WTC11 (cell line): ENCODE results near the gene CHSY3. TPM values are rescaled to one million over a fixed set of nuclear protein-coding genes. Genes with fewer than 3 reads are reported as not detected.

Experiments
- ATAC-seq: fragments of 200-7000 bp; cut with Tn5 transposase; 2 replicates; pipeline ENCODE4 v1.10.0; 2021; ENCODE audit warnings: mild to moderate bottlenecking, moderate library complexity
- CTCF ChIA-PET: fragments of 300-600 bp; sonication (Branson Sonifier 250); formaldehyde crosslinking; loops from one replicate; lab custom pipeline; 2021; ENCODE audit warnings: antibody characterized with exemption; lab: Charles Lee
- POLR2A ChIA-PET: fragments of 350-600 bp; sonication (Branson Sonifier 250); formaldehyde crosslinking; loops from one replicate; lab custom pipeline; 2021; ENCODE audit warnings: antibody characterized with exemption; lab: Charles Lee
- DNase-seq: peaks from one replicate; pipeline ENCODE4 v3.0.0; 2021; ENCODE audit warnings: low spot score
- H3K27ac Mint-ChIP-seq: 2 replicates; pipeline ENCODE4 v1.8.0; 2021; ENCODE audit warnings: mixed read lengths
- H3K27me3 Mint-ChIP-seq: 2 replicates; pipeline ENCODE4 v1.8.0; 2021; ENCODE audit warnings: low read depth, mild to moderate bottlenecking, moderate library complexity, mixed read lengths
- H3K36me3 Mint-ChIP-seq: 2 replicates; pipeline ENCODE4 v1.8.0; 2021; ENCODE audit warnings: mixed read lengths
- H3K4me1 Mint-ChIP-seq: 2 replicates; pipeline ENCODE4 v1.8.0; 2022; ENCODE audit warnings: mixed read lengths
- H3K4me3 Mint-ChIP-seq: 2 replicates; pipeline ENCODE4 v1.8.0; 2021; ENCODE audit warnings: mild to moderate bottlenecking, moderate library complexity, mixed read lengths
- H3K9me3 Mint-ChIP-seq: 2 replicates; pipeline ENCODE4 v1.8.0; 2021; ENCODE audit warnings: mixed read lengths
- ELF4 ChIP-seq: sonication (generic); formaldehyde crosslinking; IDR thresholded peaks from 2 replicates; pipeline ENCODE4 v1.8.1; 2022; ENCODE audit warnings: low read depth, mild to moderate bottlenecking, moderate library complexity, missing genetic modification reagents
- EMX1 ChIP-seq: fragments of 250-450 bp; sonication (Bioruptor Pico); IDR thresholded peaks from 2 replicates; pipeline ENCODE4 v1.8.0; 2021; ENCODE audit warnings: mild to moderate bottlenecking
- FOXP1 ChIP-seq: sonication (generic); formaldehyde crosslinking; IDR thresholded peaks from 2 replicates; pipeline ENCODE4 v1.8.0; 2022; ENCODE audit warnings: missing genetic modification reagents, mild to moderate bottlenecking, moderate library complexity, borderline replicate concordance
- GABPB1 ChIP-seq: sonication (generic); formaldehyde crosslinking; IDR thresholded peaks from 2 replicates; pipeline ENCODE4 v1.8.1; 2023; ENCODE audit warnings: mild to moderate bottlenecking, missing genetic modification reagents
- IRF2 ChIP-seq: sonication (generic); formaldehyde crosslinking; IDR thresholded peaks from 2 replicates; pipeline ENCODE4 v1.8.0; 2022; ENCODE audit warnings: low read depth, missing genetic modification reagents, borderline replicate concordance
- JUN ChIP-seq: sonication (generic); formaldehyde crosslinking; IDR thresholded peaks from 2 replicates; pipeline ENCODE4 v1.8.0; 2023; ENCODE audit warnings: mild to moderate bottlenecking, missing genetic modification reagents
- MXD4 ChIP-seq: fragments of 250-450 bp; sonication (Bioruptor Pico); IDR thresholded peaks from 2 replicates; pipeline ENCODE4 v1.8.0; 2021; ENCODE audit warnings: mild to moderate bottlenecking, moderate library complexity, borderline replicate concordance
- MYBL2 ChIP-seq: sonication (generic); formaldehyde crosslinking; IDR thresholded peaks from 2 replicates; pipeline ENCODE4 v1.8.1; 2023; ENCODE audit warnings: mild to moderate bottlenecking, moderate library complexity, missing genetic modification reagents
- NR2C2 ChIP-seq: sonication (generic); formaldehyde crosslinking; IDR thresholded peaks from 2 replicates; pipeline ENCODE4 v1.8.0; 2022; ENCODE audit warnings: mild to moderate bottlenecking, missing genetic modification reagents
- NR3C1 ChIP-seq: sonication (generic); formaldehyde crosslinking; conservative IDR thresholded peaks from 2 replicates; pipeline ENCODE4 v1.8.1; 2023; ENCODE audit warnings: low read depth, mild to moderate bottlenecking, missing genetic modification reagents
- PRRX2 ChIP-seq: fragments of 250-450 bp; sonication (Bioruptor Pico); IDR thresholded peaks from 2 replicates; pipeline ENCODE4 v1.8.0; 2021; ENCODE audit warnings: mild to moderate bottlenecking
- RELA ChIP-seq: sonication (generic); formaldehyde crosslinking; IDR thresholded peaks from 2 replicates; pipeline ENCODE4 v1.8.1; 2022; ENCODE audit warnings: missing genetic modification reagents, mild to moderate bottlenecking, borderline replicate concordance
- SMAD4 ChIP-seq: sonication (generic); formaldehyde crosslinking; IDR thresholded peaks from 2 replicates; pipeline ENCODE4 v1.8.0; 2022; ENCODE audit warnings: mild to moderate bottlenecking, missing genetic modification reagents
- SP1 ChIP-seq: sonication (generic); formaldehyde crosslinking; conservative IDR thresholded peaks from 2 replicates; pipeline ENCODE4 v1.8.1; 2022; ENCODE audit warnings: missing genetic modification reagents
- TP53 ChIP-seq: sonication (generic); formaldehyde crosslinking; IDR thresholded peaks from 2 replicates; pipeline ENCODE4 v1.8.1; 2023; ENCODE audit warnings: mild to moderate bottlenecking, missing genetic modification reagents
- ZBTB21 ChIP-seq: sonication (generic); formaldehyde crosslinking; IDR thresholded peaks from 2 replicates; pipeline ENCODE4 v1.8.1; 2023; ENCODE audit warnings: mild to moderate bottlenecking, missing genetic modification reagents, borderline replicate concordance
- ZNF232 ChIP-seq: sonication (generic); formaldehyde crosslinking; IDR thresholded peaks from 2 replicates; pipeline ENCODE4 v1.8.0; 2022; ENCODE audit warnings: mild to moderate bottlenecking, missing genetic modification reagents
- total RNA-seq: library from RNA; stranded (reverse); gene quantifications from 3 replicates; pipeline ENCODE4 v1.2.3, GENCODE V29; 2021
- TF ChIP-seq, protein P1 (sequence below): sonication (generic); formaldehyde crosslinking; IDR thresholded peaks from 2 replicates; pipeline ENCODE4 v1.8.1; 2022; ENCODE audit warnings: mild to moderate bottlenecking, moderate library complexity, missing genetic modification reagents
- TF ChIP-seq, protein P2 (sequence below): sonication (generic); formaldehyde crosslinking; IDR thresholded peaks from 2 replicates; pipeline ENCODE4 v1.8.0; 2022; ENCODE audit warnings: mild to moderate bottlenecking, missing genetic modification reagents
- TF ChIP-seq, protein P3 (sequence below): fragments of 250-450 bp; sonication (Bioruptor Pico); conservative IDR thresholded peaks from 2 replicates; pipeline ENCODE4 v1.9.0; 2021; ENCODE audit warnings: mild to moderate bottlenecking
- TF ChIP-seq, protein P4 (sequence below): sonication (generic); formaldehyde crosslinking; conservative IDR thresholded peaks from 2 replicates; pipeline ENCODE4 v1.8.1; 2022; ENCODE audit warnings: mild to moderate bottlenecking, missing genetic modification reagents
- TF ChIP-seq, protein P5 (sequence below): sonication (generic); formaldehyde crosslinking; IDR thresholded peaks from 2 replicates; pipeline ENCODE4 v1.8.1; 2023; ENCODE audit warnings: mild to moderate bottlenecking, moderate library complexity, missing genetic modification reagents
- TF ChIP-seq, protein P6 (sequence below): sonication (generic); formaldehyde crosslinking; IDR thresholded peaks from 2 replicates; pipeline ENCODE4 v1.8.1; 2022; ENCODE audit warnings: missing genetic modification reagents, borderline replicate concordance
- TF ChIP-seq, protein P7 (sequence below): sonication (generic); formaldehyde crosslinking; IDR thresholded peaks from 2 replicates; pipeline ENCODE4 v1.8.1; 2023; ENCODE audit warnings: mild to moderate bottlenecking, missing genetic modification reagents, moderate library complexity

Gene CHSY3
- total RNA-seq, 1 experiment from 2014 or later: 0.98 TPM

DNA sequence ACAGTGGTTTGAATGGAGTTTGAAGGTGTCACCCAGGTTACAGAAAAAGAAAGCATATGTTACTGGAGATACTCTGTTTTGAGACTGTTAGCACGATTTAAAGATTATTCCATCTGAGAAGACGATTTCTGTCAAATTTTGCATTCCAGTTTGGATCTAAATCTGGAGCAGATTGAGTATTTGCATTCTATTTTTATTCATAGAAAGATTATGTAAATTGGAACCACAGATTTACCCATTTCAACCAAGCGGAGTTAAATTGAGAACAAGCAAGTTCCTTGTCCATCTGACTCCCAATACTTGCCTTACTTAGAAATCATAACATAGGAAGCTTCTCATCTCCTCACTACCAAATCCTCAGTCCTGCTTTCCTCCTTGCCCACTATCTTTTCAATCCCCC lies 255.7 kb downstream of the CHSY3 start:
- no peak for TF ChIP-seq NR2C2 (CRISPR knock-in tag)
- TF ChIP-seq, protein P1, sequence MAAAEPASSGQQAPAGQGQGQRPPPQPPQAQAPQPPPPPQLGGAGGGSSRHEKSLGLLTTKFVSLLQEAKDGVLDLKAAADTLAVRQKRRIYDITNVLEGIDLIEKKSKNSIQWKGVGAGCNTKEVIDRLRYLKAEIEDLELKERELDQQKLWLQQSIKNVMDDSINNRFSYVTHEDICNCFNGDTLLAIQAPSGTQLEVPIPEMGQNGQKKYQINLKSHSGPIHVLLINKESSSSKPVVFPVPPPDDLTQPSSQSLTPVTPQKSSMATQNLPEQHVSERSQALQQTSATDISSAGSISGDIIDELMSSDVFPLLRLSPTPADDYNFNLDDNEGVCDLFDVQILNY (CRISPR knock-in tag): no peak
- no peak for TF ChIP-seq FOXP1 (CRISPR knock-in tag)
- TF ChIP-seq SMAD4: no peak
- no peak for TF ChIP-seq GABPB1 (CRISPR knock-in tag)
- no peak for TF ChIP-seq NR3C1 (CRISPR knock-in tag)
- no peak for TF ChIP-seq MYBL2
- no peak for TF ChIP-seq RELA (CRISPR knock-in tag)
- TF ChIP-seq, protein P2, sequence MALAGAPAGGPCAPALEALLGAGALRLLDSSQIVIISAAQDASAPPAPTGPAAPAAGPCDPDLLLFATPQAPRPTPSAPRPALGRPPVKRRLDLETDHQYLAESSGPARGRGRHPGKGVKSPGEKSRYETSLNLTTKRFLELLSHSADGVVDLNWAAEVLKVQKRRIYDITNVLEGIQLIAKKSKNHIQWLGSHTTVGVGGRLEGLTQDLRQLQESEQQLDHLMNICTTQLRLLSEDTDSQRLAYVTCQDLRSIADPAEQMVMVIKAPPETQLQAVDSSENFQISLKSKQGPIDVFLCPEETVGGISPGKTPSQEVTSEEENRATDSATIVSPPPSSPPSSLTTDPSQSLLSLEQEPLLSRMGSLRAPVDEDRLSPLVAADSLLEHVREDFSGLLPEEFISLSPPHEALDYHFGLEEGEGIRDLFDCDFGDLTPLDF (CRISPR knock-in tag): no peak
- TF ChIP-seq, protein P3, sequence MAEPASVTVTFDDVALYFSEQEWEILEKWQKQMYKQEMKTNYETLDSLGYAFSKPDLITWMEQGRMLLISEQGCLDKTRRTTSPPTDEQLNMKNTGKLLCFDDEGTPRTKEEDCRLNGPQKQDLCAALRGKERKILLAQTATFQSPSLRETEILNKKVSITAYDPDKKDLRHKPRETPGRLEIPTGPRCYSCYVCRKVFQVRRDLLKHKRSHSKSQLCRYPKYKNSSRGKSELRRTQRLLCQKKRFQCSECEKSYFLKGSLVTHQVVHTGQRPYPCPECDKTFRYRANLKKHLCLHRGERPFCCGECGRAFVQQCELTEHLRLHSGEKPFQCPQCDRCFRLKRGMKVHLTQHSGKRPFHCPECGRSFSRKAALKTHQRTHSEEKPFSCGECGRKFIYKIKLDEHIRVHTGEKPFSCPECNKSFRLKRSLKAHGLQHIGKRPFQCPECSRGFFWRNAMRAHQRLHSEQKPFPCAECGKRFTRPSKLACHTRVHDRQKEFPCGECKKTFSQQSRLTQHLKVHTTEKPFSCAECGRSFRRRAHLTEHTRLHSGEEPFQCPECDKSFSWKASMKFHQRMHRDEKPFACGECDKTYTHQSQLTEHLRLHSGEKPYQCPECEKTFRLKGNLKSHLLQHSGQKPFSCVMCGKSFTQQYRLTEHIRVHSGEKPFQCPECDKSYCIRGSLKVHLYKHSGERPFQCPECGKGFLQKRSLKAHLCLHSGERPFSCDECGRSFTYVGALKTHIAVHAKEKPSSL (CRISPR knock-in tag): no peak
- TF ChIP-seq ZBTB21 (CRISPR knock-in tag): no peak
- TF ChIP-seq, protein P4, sequence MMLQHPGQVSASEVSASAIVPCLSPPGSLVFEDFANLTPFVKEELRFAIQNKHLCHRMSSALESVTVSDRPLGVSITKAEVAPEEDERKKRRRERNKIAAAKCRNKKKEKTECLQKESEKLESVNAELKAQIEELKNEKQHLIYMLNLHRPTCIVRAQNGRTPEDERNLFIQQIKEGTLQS (CRISPR knock-in tag): no peak
- TF ChIP-seq, protein P5, sequence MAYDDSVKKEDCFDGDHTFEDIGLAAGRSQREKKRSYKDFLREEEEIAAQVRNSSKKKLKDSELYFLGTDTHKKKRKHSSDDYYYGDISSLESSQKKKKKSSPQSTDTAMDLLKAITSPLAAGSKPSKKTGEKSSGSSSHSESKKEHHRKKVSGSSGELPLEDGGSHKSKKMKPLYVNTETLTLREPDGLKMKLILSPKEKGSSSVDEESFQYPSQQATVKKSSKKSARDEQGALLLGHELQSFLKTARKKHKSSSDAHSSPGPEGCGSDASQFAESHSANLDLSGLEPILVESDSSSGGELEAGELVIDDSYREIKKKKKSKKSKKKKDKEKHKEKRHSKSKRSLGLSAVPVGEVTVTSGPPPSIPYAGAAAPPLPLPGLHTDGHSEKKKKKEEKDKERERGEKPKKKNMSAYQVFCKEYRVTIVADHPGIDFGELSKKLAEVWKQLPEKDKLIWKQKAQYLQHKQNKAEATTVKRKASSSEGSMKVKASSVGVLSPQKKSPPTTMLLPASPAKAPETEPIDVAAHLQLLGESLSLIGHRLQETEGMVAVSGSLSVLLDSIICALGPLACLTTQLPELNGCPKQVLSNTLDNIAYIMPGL (CRISPR knock-in tag): no peak
- no peak for TF ChIP-seq EMX1 (CRISPR knock-in tag)
- no peak for TF ChIP-seq PRRX2 (CRISPR knock-in tag)
- TF ChIP-seq ELF4 (CRISPR knock-in tag): no peak
- no peak for TF ChIP-seq IRF2 (CRISPR knock-in tag)
- no peak for TF ChIP-seq ZNF232 (CRISPR knock-in tag)
- ChIA-PET CTCF (no interaction called here), POLR2A (no interaction called here)
- ATAC-seq (no peak), DNase-seq (no peak)
- Mint-ChIP-seq H3K9me3 (no peaks in the 10 kb centered on the region), H3K4me1 (peaks cover 51% of the 10 kb centered on the region), H3K4me3 (no peak overlapping the region), H3K27ac (no peak overlapping the region), H3K36me3 (peaks cover 4% of the 10 kb centered on the region; the same call in 1 of the 2 replicates), H3K27me3 (peaks cover 42% of the 10 kb centered on the region)

DNA sequence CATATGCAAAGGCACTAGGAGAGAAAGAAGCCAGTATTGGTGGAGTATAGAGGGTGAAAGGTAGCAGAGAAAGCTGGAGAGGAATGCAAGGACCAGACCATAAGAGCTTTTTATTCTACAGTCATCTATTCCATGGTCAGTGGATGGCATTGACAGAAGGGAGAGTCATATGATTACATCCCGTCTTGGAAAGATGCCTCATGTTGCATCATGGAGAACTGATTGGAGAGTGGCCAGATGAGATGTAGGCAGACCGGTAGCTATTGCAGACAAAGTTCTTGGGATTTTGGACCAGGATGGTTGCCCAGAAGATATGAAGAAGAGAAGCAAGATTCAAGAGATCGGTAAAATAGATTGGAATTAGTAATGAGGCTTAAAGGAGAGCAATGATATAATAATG lies 260.7 kb downstream of the CHSY3 start:
- Mint-ChIP-seq H3K27me3 (peaks cover 68% of the 10 kb centered on the region), H3K9me3 (no peaks in the 10 kb centered on the region)
- ChIA-PET POLR2A (no interaction called here), CTCF (interaction anchor here (1.5 kb wide), 1 partner anchor 23 kb away, joined by 5 read pairs; no protein-coding TSS in a partner anchor)
- no peak for ATAC-seq
- TF ChIP-seq MXD4 (no peak), MYBL2 (no peak), TP53 (CRISPR knock-in tag) (no peak), JUN (CRISPR knock-in tag) (no peak), SP1 (CRISPR knock-in tag) (no peak), NR2C2 (CRISPR knock-in tag) (no peak)
- TF ChIP-seq, protein P6, sequence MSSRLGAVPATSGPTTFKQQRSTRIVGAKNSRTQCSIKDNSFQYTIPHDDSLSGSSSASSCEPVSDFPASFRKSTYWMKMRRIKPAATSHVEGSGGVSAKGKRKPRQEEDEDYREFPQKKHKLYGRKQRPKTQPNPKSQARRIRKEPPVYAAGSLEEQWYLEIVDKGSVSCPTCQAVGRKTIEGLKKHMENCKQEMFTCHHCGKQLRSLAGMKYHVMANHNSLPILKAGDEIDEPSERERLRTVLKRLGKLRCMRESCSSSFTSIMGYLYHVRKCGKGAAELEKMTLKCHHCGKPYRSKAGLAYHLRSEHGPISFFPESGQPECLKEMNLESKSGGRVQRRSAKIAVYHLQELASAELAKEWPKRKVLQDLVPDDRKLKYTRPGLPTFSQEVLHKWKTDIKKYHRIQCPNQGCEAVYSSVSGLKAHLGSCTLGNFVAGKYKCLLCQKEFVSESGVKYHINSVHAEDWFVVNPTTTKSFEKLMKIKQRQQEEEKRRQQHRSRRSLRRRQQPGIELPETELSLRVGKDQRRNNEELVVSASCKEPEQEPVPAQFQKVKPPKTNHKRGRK (CRISPR knock-in tag): no peak
- TF ChIP-seq, protein P7, sequence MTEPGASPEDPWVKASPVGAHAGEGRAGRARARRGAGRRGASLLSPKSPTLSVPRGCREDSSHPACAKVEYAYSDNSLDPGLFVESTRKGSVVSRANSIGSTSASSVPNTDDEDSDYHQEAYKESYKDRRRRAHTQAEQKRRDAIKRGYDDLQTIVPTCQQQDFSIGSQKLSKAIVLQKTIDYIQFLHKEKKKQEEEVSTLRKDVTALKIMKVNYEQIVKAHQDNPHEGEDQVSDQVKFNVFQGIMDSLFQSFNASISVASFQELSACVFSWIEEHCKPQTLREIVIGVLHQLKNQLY (CRISPR knock-in tag): no peak
- TF ChIP-seq, all 79 proteins: peak for 0
- H3K36me3 Mint-ChIP-seq: no peaks in the 10 kb centered on the region
- H3K4me1 Mint-ChIP-seq: peaks cover 49% of the 10 kb centered on the region
- no peak overlapping the region for H3K4me3 Mint-ChIP-seq
- H3K27ac Mint-ChIP-seq: no peak overlapping the region
- no peak for DNase-seq
